GM19025 (cell line): ENCODE data around the gene EML1.

Source experiments
- ATAC-seq: cut with Tn5 transposase; IDR thresholded peaks from one replicate; pipeline ENCODE4 v1.9.1; 2021; ENCODE audit warnings: mild to moderate bottlenecking, low read depth, moderate library complexity; ENCODE audit not compliant: unreplicated experiment

EML1 gene

DNA sequence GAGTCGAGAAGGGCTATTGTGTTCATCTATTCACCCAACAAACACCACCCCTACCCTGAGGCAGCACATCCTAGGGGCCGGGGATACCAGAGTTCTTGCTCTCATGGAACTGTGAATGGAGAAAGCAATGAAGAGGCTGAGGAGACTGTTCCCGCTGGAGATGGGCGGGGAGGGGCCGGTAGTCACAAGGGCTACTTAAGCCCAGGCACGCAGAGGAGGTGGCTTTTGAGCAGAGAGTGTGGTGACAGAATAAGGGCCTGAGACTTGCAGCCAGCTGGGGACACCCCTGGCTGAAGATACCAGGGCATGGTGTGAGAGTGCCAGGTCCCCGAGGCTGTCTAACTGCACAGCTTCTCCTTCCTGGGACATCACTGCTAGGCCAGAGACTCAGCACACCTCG is 157.9 kb downstream of the EML1 start:
- ATAC-seq, result no peak

DNA sequence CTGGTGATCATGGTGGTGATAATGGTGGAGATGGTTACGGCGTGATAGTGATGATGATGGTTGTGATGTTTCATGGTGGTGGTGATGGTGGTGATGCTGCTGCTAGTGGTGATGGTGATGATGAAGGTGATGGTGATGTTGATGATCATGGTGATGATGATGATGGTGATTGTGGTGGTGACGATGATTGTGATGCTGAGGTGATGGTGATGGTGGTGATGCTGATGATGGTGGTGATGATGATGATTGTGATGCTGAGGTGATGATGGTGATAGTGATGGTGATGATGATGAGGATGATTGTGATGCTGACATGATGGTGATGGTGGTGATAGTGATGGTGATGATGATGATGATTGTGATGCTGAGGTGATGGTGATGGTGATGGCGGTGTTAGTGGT is 158.8 kb downstream of the EML1 start:
- ATAC-seq, result no peak

DNA sequence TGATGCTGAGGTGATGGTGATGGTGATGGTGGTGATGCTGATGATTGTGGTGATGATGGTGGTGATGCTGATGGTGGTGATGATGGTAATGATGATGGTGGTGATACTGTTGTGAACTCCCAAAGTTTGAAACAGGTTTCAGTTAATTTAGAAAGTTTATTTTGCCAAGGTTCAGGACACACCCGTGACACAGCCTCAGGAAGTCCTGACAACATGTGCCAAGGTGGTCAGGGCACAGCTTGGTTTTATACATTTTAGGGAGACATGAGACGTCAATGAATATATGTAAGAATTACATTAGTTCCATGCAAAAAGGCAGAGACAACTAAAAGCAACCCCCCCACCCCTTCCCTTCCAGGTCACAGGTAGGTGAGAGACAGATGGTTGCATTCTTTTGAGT is 159.2 kb downstream of the EML1 start:
- ATAC-seq, result no peak

DNA sequence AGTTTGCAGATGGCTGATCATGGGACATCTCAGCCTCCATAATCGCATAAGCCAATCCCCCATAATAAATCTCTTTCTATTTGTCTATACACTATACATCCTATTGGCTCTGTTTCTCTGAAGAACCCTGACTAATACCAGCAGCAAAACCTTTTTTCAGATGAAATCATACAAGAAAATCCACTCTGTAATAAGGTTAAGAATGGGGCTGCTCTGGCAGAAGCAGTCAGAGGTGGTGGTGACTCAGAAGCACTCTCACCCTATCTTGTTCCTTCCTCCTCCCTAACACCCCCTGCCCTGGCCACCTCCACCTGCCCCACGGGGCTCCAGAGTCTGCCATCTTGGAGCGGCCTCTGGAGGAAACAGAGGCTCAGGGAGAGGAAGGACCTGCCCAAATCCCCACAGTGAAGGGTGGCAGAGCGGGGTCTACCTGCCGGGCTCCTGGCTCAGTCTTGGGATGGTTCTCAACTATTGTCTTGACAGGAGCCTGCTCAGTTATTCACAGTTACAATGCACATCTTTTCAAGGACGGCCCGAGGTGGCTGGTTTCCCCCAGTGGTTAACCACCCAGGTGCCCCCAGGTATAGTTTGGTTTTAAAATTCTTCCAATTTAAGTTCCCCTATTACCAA is 162.7 kb downstream of the EML1 start:
- no peak for ATAC-seq

DNA sequence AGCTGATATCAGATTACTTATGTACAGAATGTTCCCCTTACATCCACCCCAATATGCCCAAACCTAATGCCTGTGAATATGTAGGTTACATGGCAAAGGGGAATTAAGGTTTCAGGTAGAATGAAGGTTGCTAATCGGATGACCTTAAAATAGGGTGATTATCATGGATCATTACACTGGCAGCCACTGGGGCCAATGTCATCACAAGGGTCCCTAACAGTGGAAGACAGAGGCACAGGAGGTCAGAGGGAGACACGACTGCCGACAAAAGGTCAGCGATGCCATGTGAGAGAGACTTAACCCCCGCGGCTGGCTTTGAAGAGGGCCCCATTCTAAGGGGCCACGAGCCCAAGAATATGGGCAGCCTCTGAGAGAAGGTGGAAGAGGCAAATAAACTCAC is 165.2 kb downstream of the EML1 start:
- no peak for ATAC-seq

DNA sequence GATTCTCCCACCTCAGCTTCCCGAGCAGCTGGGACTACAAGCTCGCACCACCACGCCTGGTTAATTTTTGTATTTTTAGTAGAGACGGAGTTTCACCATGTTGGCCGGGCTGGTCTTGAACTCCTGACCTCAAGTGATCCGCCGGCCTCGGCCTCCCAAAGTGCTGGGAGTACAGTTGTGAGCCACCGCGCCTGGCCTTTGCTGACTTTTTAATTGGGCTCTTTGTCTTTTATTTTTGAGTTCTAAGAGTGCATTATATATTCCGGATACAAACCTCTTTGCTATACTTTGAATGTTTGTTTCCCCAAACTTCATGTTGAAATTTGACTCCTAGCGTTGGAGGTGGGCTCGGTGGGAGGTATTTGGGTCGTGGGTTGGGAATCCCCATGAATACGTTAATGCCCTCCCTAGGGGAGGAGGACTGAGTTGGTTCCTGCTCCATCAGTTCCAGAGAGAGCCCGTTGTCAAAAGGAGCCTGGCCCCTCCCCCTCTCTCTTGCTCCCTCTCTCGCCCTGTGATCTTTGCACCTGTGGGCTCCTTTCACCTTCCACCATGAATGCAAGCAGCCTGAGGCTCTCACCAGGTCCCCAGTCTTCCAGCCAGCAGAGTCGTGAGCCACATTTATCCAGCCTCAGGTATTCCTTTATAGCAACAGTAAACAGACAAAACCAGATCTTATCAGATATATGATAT is 168.8 kb downstream of the EML1 start:
- ATAC-seq, result no peak

DNA sequence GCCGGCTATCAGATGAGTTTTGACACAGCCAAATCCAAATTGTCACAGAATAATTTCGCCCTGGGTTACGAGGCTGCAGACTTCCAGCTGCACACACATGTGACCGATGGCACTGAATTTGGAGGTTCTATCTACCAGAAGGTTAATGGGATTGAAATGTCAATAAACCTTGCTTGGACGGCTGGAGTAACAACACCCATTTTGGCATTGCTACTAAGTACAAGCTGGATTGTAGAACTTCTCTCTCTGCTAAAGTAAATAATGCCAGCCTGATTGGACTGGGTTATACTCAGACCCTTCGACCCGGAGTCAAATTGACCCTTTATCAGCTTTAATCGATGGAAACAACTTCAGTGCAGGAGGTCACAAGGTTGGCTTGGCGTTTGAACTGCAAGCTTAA is 171.8 kb downstream of the EML1 start:
- ATAC-seq, result no peak

DNA sequence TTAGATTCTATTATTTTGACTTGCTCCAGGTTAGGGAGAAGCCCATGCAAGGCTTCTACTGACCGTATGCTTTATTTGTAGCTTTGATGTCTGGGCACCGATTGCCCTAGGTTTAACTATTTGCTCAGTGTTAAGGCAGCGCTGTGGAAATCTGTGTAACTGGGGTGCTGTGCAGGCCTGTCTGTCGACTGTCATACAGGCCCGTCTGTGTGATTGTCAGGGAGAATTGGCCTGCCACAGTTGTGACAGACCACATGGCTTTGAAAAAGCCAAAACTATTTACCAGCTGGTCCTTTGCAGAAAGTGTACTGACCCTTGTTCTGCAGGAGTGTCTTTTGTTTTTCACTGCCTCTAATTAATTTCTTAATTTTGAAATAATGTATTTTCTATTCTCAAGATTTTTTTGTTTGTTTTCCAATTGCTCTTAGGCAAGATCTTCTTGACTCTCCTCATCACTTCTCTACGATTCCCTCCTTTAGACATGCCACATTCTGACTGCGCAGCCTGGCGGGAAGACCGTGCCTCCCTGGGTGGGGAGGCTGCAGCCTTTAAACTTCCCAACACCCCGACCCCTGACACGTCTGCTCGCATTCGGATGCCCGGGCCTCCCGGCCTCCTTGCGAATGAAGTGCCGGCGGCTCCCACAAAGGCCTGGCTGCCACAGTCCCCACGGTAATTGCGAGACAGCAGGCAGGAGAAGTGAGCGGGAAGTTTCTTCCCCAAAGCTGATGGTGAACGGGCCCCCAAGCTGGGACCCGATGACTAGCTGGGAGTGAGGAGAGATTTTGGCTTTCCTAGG is 173.0 kb downstream of the EML1 start:
- no peak for ATAC-seq

DNA sequence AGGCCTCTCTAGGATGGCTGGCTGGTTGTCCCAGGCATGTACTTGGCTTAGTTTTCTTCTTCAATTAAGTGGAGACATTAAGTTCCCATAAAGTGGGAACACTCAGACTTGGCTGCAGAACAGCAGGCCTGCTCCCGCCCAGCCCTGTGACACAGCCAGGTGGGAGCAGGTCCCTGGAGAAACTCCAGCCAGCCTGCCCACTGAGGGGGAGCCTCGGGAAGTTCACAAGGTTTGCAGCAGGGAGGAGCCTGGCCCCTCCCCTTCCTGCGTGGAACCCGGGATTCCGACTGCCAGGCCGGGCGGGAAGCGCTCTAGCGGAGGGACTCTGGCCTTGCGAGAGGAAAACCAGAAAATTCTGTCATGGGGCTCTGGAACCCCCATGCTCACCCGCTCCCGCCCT is 173.7 kb downstream of the EML1 start:
- no peak for ATAC-seq

DNA sequence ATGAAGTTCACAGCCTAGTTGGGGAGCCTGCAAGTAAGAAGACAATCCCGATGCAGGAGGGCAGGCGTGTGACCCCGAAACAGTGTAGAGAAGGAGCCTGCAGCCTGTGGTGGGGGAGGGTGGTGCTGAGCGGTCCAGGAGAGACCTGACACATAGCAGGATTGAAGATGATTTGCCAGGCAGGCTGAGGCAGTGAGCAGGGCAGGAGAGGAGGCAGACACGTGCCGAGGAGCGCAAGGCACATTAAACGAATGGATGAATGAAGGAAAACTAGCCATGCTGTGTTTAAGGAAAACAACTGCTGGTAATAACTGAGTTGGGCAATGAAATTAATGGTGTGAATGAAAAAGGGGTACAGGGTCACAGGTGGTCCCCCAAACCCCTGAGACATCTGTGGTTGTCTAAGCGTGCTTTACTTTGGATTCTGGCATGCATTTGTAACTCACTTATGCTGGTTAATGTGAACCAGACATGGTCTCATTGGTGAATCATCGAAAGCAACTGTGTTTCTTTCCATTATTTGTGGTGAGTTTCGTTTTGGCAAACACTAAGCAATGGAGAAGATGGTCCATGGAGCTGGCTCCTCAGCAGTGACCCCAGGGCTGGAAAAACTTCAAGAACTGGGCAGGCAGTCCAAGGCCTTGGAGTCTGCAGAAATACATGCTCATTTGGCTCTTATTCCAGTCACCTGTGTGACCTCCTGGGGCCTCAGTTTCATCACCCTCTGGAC is 175.1 kb downstream of the EML1 start:
- ATAC-seq, result no peak

DNA sequence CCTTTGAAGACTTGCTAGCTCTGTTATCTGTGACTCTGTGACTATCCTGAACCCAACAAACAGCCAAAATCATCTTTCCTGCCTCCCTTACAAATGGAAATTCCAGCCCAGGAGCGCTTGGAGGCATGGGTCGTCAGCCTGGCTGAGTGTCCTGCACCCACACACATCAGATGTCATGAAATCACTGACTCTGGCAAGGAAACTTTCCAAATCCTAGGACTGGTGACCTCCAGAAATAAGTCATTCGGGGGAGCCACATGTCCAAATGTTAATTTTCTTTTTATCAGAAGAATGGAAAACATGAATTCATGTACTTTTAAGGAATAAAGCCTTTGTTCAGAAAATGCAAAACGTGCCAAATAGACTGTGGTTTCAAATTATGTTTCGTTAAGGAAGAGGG is 175.7 kb downstream of the EML1 start:
- ATAC-seq, result no peak

DNA sequence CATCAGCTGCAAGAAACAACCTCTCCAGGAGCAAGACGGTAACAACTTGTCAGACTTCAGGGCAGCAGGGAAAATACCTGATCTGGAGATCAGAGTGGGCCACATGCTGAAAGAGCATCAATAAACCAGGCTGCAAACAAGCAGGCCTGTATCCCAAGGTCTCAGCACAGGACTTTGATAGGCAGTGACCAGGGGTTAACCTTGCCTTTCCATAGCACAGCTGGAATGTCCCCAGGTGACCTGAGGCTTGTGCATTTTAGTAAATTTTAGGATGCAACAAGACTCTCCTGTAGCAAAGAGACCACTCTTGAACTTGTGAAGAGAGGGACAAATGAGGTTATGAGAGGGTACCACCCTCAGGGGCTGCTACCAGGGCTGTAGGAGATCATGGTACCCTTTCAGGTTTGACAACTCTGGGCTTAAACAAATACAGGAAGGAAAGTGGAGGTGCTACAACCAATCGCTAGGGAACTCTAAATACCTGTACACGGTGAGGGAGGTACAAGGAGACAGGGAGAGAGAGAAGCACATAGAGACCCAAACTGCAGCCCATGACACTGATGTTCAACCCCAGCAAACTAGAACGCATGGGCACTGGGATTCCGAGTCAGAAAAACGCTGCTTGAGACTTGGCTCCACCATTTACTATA is 176.6 kb downstream of the EML1 start:
- no peak for ATAC-seq

DNA sequence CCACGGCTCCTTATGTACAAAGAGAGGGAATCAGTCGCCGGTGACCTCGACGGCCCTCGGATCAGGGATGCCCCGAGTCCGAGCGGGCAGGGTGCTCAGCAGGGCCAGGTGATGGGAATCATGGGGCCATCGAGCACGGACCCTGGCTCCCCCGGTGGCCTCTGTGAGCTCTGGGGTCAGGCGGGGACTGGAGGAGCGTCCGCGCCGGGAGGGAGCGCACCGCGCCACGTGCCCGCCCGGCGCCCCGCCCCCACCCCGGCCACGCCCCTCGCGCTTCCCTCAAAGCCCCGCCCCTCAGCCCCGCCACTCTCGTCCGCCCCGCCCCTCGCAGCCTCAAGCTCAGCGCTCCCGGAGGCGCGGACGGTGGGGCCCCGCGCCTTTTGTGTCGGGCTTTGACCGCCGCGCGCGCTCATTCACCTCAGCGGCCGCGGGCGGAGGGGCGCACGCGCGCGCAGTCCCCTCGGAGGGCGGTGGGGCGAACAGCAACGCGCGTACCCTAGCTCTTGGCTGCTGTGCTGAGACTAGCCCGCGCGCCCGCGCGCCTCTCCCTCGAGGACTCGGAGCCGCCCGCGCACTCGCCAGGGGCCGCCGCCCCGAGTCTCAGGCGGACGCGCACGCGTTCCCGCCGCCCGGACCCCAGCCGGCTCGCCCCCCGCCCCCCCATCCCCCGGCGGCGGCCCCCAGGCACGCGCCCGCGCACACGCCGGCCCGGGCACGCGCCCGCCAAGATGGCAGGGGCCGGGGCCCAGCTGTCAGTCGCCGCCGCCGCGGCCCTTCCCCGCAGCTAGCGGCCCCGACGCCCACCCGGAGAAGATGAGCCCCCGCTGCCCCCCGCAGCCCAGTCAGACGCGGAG is 178.1 kb downstream of the EML1 start:
- ATAC-seq, result no peak

DNA sequence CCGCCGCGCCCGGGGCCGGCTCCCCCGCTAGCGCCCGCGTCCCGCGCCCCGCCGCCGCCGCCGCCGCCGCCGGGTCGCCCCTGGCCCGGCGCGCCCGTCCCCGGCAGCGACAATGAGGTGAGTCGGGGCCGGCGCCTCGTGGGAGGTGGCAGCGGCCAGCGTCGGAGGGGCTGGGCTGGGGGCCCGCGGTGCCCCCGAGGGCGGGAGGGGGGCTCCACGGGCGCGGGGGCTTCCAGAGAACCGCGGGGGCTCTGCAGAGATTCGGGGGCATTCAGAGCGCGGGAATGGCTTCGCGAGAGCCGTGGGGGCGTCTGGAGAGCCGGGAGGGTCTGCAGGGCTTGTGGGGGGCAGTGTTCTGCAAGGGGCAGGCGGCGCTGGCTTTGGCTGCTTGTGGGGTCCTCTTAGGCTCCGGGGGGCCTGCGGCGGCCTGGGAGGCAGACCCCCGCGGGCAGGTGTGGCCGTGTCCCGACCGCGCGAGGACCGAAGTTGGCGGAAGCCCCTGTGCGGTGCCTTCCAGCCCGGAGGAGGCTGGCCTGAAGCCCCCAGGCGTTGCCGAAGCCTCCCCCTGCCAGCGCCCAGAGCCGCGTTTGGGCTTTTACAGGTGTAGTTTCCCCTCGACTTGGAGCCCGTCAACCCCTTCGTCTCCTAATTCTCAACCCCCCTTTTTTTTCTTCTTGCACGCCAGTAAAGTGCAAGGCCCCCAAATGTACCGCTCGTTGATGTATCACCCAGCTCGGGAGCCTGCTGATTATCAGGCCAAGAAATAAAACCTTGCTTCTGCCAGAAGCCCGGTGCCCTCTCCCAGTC is 178.9 kb downstream of the EML1 start:
- no peak for ATAC-seq

DNA sequence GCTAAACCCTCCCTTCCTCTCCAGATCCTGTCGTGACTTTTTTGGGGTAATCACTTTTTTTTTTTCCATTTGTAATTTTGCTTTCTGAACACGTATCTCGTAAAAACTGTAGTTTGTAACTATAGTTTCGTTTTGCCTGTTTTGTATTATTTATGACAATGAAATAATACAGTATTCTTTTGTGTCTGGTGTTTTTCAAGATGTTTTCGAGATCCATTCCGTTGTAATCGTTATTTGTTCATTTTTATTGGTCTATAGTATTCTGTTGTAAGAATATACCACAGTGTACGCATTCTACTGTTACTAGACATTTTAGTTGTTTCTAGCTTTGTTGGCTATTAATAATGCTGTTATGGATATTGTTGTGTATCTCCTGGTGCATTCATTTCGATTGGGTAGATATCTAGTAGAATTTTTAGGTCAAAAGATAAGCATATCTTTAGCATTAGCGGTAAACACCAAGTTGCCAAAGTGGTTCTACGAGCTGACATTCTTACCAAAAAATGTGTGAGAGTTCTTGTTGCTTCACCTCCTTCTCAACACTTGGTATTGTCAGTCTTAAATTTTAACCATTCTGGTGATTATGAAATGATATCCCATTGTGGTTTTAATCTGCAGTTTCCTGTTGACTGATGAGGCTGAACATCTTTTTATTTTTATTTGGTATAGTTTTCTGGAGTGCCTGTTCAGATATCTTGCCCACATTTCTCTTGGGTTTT is 179.7 kb downstream of the EML1 start:
- ATAC-seq, result no peak

DNA sequence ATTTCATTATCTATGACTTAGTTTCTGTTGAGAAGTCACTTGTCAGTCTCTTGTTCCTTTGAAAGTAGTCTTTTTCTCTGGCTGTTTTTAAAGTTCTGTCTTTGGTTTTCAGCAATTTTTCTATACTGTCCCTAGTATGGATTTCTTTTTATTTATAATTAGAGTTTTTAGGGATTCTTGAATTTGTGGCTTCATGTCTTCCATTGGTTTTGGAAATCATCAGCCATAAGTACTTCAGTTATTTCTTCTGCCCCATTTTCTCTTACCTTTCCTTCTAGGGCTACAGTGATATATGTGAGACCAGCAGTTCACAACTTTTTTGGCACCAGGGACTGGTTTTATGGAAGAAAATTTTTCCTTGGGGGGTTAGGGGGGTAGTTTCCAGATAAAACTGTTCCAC is 182.0 kb downstream of the EML1 start:
- no peak for ATAC-seq

DNA sequence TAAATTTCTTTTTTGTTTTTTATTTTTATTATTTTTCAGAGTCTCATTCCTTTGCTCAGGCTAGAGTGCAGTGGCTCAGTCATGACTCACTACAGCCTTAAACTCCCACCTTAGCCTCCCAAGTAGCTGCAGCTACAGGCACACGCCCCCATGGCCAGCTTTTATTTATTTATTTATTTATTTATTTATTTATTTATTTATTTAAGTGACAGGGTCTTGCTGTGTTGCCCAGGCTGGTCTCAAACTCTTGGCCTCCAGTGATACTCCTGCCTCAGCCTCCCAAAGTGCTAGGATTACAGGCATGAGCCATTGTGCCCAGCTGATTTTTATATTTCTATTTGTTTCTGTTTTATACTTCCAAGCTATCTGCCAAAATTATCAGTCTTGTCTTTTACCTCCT is 182.8 kb downstream of the EML1 start:
- ATAC-seq, result no peak

DNA sequence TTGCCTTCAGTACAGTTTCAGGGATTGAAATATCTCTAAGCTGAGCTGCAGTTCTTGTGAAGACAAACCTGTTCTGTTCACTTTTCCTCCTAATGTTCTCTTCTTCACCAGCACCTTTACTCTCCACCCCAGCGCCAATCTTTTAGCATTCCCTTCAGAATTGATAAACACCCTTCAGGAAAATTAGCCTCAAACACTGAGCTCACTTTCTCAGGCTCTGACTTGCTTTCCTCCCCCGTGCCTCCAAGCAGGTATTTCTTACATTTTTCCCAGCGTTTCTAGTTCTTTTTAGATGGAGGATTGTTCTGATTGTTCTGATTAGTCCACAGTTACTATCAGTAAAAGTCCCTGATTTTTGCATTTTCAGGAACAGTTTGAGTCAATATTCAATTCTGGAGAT is 183.5 kb downstream of the EML1 start:
- ATAC-seq, result no peak
